Adrenal gland (tissue), 5 donors: ENCODE data around the gene CDHR1.

ENCODE experiments used
- POLR2A ChIP-seq, 2 donors: fragments of 450-650 bp; IDR thresholded peaks; one replicate each; pipeline ENCODE4 v1.6.1; 2017; ENCODE audit warnings: antibody characterized with exemption in 2 of 2, mild to moderate bottlenecking in 2 of 2, moderate library complexity in 1 of 2
- TF ChIP-seq, protein P1 (sequence below), 6 experiments: fragments of 450-650 bp in 4 of 6; fragments of 200-600 bp in 2 of 6; sonication (generic) in 1 of 6; IDR thresholded peaks; 1 replicate in 5 of 6; 2 replicates in 1 of 6; pipeline versions ENCODE4 v1.5.1 to v1.8.0; 2016 to 2021; ENCODE audit warnings: antibody characterized with exemption in 6 of 6, mild to moderate bottlenecking in 2 of 6, moderate library complexity in 1 of 6
- donor health status: DM: no; HTN: no; CAD: no.

GRCh38 chr10:84230359-84230758 lies 36.0 kb downstream of the CDHR1 start:
- TF ChIP-seq, protein P1, sequence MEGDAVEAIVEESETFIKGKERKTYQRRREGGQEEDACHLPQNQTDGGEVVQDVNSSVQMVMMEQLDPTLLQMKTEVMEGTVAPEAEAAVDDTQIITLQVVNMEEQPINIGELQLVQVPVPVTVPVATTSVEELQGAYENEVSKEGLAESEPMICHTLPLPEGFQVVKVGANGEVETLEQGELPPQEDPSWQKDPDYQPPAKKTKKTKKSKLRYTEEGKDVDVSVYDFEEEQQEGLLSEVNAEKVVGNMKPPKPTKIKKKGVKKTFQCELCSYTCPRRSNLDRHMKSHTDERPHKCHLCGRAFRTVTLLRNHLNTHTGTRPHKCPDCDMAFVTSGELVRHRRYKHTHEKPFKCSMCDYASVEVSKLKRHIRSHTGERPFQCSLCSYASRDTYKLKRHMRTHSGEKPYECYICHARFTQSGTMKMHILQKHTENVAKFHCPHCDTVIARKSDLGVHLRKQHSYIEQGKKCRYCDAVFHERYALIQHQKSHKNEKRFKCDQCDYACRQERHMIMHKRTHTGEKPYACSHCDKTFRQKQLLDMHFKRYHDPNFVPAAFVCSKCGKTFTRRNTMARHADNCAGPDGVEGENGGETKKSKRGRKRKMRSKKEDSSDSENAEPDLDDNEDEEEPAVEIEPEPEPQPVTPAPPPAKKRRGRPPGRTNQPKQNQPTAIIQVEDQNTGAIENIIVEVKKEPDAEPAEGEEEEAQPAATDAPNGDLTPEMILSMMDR (IDR thresholded peaks at IDR 0.05) = no peak
- no peak for TF ChIP-seq POLR2A (IDR thresholded peaks at IDR 0.05)
